OCI-LY7 (cell line): ENCODE results near the gene KXD1. TPM values are rescaled to one million over a fixed set of nuclear protein-coding genes. Genes with fewer than 3 reads are reported as not detected.

Experiments
- BruUV-seq: library from RNA; stranded (reverse); fragments of 400-500 nt; replicated peaks from 2 replicates; lab custom pipeline; 2021; lab: Mats Ljungman, UMichigan
- CTCF ChIA-PET: fragments of 300-600 bp; sonication (Branson Sonifier 250); formaldehyde crosslinking; loops from one replicate; lab custom pipeline; 2022; ENCODE audit warnings: antibody characterized with exemption; ENCODE audit not compliant: unreplicated experiment; lab: Charles Lee
- POLR2A ChIA-PET: fragments of 300-600 bp; sonication (Branson Sonifier 250); formaldehyde crosslinking; loops from one replicate; lab custom pipeline; 2022; ENCODE audit warnings: antibody characterized with exemption; lab: Charles Lee
- DNase-seq: peaks from one replicate; pipeline ENCODE4 v3.0.0-alpha.2; 2015; ENCODE audit warnings: low spot score
- H2AFZ ChIP-seq: fragments of 200-600 bp; sonication (generic), shearing (Covaris generic); 2 replicates; pipeline ENCODE4 v1.6.1; 2014; ENCODE audit warnings: mild to moderate bottlenecking, antibody characterized with exemption, low read length, moderate library complexity
- H3K27ac ChIP-seq: fragments of 200-600 bp; sonication (generic); 2 replicates; pipeline ENCODE4 v1.5.1; 2014; ENCODE audit warnings: mixed run types, low read depth, mild to moderate bottlenecking, moderate library complexity, low read length, inconsistent platforms; ENCODE audit not compliant: poor library complexity, severe bottlenecking
- H3K36me3 ChIP-seq: fragments of 200-600 bp; sonication (generic); 2 replicates; pipeline ENCODE4 v1.6.1; 2014; ENCODE audit warnings: mild to moderate bottlenecking, antibody characterized with exemption, low read length, moderate library complexity, mixed read lengths; ENCODE audit not compliant: insufficient read depth
- H3K4me1 ChIP-seq: fragments of 200-600 bp; sonication (generic); 2 replicates; pipeline ENCODE4 v1.5.1; 2014; ENCODE audit warnings: mild to moderate bottlenecking, low read length; ENCODE audit not compliant: insufficient read depth, poor library complexity, severe bottlenecking
- H3K4me2 ChIP-seq: fragments of 200-600 bp; sonication (generic); 2 replicates; pipeline ENCODE4 v1.6.1; 2014; ENCODE audit warnings: mild to moderate bottlenecking, low read length
- H3K4me3 ChIP-seq: fragments of 200-600 bp; sonication (generic); 2 replicates; pipeline ENCODE4 v1.5.1; 2014; ENCODE audit warnings: mild to moderate bottlenecking, low read depth, low read length; ENCODE audit not compliant: poor library complexity, severe bottlenecking
- H3K79me2 ChIP-seq: fragments of 200-600 bp; sonication (generic); 2 replicates; pipeline ENCODE4 v1.6.1; 2016; ENCODE audit warnings: low read depth, mild to moderate bottlenecking, low read length, moderate library complexity, mixed read lengths; ENCODE audit not compliant: insufficient read depth
- H3K9me2 ChIP-seq: fragments of 200-600 bp; sonication (generic); 2 replicates; pipeline ENCODE4 v1.6.1; 2016; ENCODE audit warnings: mild to moderate bottlenecking, low read length, mixed read lengths; ENCODE audit not compliant: insufficient read depth
- H3K9me3 ChIP-seq: fragments of 200-600 bp; sonication (generic); 2 replicates; pipeline ENCODE4 v1.6.1; 2014; ENCODE audit warnings: mild to moderate bottlenecking, mixed run types, low read length, mixed read lengths
- H4K20me1 ChIP-seq: fragments of 200-600 bp; sonication (generic); 2 replicates; pipeline ENCODE4 v1.6.1; 2014; ENCODE audit warnings: mild to moderate bottlenecking, antibody characterized with exemption, low read length, moderate library complexity, mixed read lengths; ENCODE audit not compliant: insufficient read depth
- CTCF ChIP-seq: fragments of 200-600 bp; sonication (generic); conservative IDR thresholded peaks from 2 replicates; pipeline ENCODE4 v1.5.1; 2014; ENCODE audit warnings: mild to moderate bottlenecking, antibody characterized with exemption, low read length, moderate library complexity, mixed read lengths
- EZH2phosphoT487 ChIP-seq: fragments of 200-600 bp; sonication (generic); IDR thresholded peaks from 2 replicates; pipeline ENCODE4 v1.6.1; 2018; ENCODE audit warnings: low read depth, borderline replicate concordance, mild to moderate bottlenecking, mixed run types, antibody characterized with exemption, low read length, moderate library complexity, mixed read lengths
- intact Hi-C: fragments of 100-400 bp; cut with micrococcal nuclease; formaldehyde crosslinking; loops from one replicate; pipeline ENCODE4 v1.10.0; 2022; ENCODE audit not compliant: unreplicated experiment
- total RNA-seq, 2 experiments: library from RNA; depleted of rRNA in 1 of 2; stranded (reverse); fragments of >200 nt in 1 of 2; shearing (Covaris generic) in 1 of 2; gene quantifications; 2 replicates each; pipeline ENCODE4 v1.2.3, GENCODE V29; 2014 to 2022

Gene KXD1
- total RNA-seq, 2 experiments from 2014 or later: 96.7 to 99.8 TPM

- intact Hi-C loops: no loop called here
- Histone ChIP-seq H3K27ac (no peak overlapping the region), H3K36me3 (peaks cover 81% of the 10 kb centered on the region), H2AFZ (no peak overlapping the region), H3K4me1 (peaks cover 8% of the 10 kb centered on the region), H3K4me3 (no peak overlapping the region), H3K4me2 (no peak overlapping the region), H4K20me1 (no peaks in the 10 kb centered on the region), H3K79me2 (peaks cover 2% of the 10 kb centered on the region), H3K9me3 (no peaks in the 10 kb centered on the region), H3K9me2 (no peaks in the 10 kb centered on the region)
- no peak for DNase-seq
- TF ChIP-seq EZH2phosphoT487 (no peak), CTCF (no peak)
- no TSS peak for BruUV-seq
- ChIA-PET CTCF (no interaction called here), POLR2A (no interaction called here)
These were observed 9.3 kb downstream of the KXD1 start for GRCh38 chr19:18566953-18567352.

- peaks cover 9% of the 10 kb centered on the region; the same call in 1 of the 2 replicates for H4K20me1 ChIP-seq
- TF ChIP-seq EZH2phosphoT487 (no peak), CTCF (no peak)
- H3K9me3 ChIP-seq: no peaks in the 10 kb centered on the region
- peaks cover 80% of the 10 kb centered on the region for H3K36me3 ChIP-seq
- peaks cover 16% of the 10 kb centered on the region for H3K79me2 ChIP-seq
- POLR2A ChIA-PET: no interaction called here
- peaks cover 15% of the 10 kb centered on the region for H3K4me1 ChIP-seq
- no peaks in the 10 kb centered on the region for H3K9me2 ChIP-seq
- no peak overlapping the region for H3K4me2 ChIP-seq
- H2AFZ ChIP-seq: no peak overlapping the region
- H3K27ac ChIP-seq: no peak overlapping the region
- no TSS peak for BruUV-seq
- CTCF ChIA-PET: no interaction called here
- intact Hi-C loops: no loop called here
- no peak for DNase-seq
- H3K4me3 ChIP-seq: no peak overlapping the region
These were observed 10.7 kb downstream of the KXD1 start for GRCh38 chr19:18568367-18568766.

- TSS peak; percentile 63 for BruUV-seq
- intact Hi-C loops: loop anchor here (1.0 kb wide), 2 partner anchors 14 to 49 kb away; partner anchors contain the start of genes ELL and KXD1
- POLR2A ChIA-PET: interaction anchor here (0.7 to 3.0 kb wide), 9 partner anchors 9 to 433 kb away, joined by 3 to 27 read pairs (median 5); partner anchors contain the start of genes CRTC1, KXD1 and REX1BD
- Histone ChIP-seq H3K4me3 (peak within 1 kb of the TSS; percentile 82), H3K9me2 (no peaks in the 10 kb centered on the region), H3K4me1 (peaks cover 19% of the 10 kb centered on the region), H2AFZ (peak within 1 kb of the TSS; percentile 84), H3K9me3 (no peaks in the 10 kb centered on the region), H3K79me2 (peaks cover 23% of the 10 kb centered on the region), H4K20me1 (peaks cover 9% of the 10 kb centered on the region; the same call in 1 of the 2 replicates), H3K4me2 (peak within 1 kb of the TSS; percentile 81), H3K36me3 (peaks cover 79% of the 10 kb centered on the region), H3K27ac (peak within 1 kb of the TSS; percentile 75)
- peak; percentile 99 for DNase-seq
- CTCF ChIA-PET: interaction anchor here (0.8 kb wide), 1 partner anchor 9 kb away, joined by 3 read pairs; no protein-coding TSS in a partner anchor
- TF ChIP-seq EZH2phosphoT487 (no peak), CTCF (no peak)
These were observed 14.1 kb downstream of the KXD1 start, which contains the start of gene UBA52 for GRCh38 chr19:18571564-18572344. TSS of gene UBA52 (plus strand) at chr19:18571857. CDS start at chr19:18573301, 1,444 bp downstream.
